ENCODE data around the gene THEM5.

The THEM5 gene

GRCh38 chr1:151816548-151817352, 36.8 kb downstream of the THEM5 start:
- no peak for DNase-seq

DNA sequence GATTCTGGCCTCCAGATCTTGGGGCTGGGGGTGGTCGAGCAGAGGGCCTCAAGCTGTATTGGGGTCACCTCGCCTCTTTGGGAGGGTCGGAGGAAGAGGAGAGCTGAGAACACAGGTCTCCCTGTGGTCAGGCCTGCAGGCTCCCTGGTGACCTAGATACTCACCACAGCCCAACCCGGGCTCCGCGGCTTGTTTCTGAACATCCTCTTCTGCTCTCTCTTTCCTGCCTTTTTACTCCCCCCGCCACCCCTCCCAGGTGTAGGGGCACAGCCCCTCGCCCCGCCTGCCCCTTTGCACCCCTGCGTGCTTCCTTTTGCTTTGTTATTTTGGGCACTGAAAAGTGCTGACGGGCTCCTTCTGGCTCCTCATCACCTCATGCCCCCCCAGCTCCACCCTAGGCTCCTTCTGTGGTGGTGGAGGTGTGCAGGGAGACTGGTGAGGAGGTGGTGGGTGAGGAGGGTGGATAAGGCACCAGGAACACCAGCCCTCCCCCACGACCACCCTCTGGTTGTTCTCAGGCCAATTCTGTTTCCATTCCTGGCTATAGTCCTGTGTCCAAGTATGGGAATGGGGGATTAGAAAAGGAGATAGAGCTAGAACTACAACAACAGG, 37.7 kb downstream of the THEM5 start:
- DNase-seq: no peak

GRCh38 chr1:151814971-151815545, 38.5 kb downstream of the THEM5 start:
- no peak for DNase-seq

DNA sequence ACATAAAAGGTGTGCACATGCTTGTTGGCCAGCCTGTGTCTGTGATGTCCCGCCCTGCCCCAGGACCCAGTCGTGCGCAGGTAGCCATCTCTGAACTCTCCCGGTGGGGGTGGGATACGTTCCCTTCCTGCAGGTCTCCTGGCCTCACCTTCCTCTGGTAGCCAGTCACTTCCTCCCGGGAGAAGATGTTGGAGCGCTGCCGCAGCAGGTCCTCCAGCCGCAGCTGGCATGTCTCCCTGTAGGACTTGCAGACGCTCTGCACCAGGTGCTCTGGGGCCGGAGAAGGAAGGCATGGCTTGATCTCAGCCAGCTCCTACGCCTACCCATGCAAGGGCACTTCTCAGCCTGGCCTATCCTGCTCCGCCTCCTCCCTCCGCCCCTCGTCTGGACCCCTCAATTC, 39.1 kb downstream of the THEM5 start:
- no peak for DNase-seq

DNA sequence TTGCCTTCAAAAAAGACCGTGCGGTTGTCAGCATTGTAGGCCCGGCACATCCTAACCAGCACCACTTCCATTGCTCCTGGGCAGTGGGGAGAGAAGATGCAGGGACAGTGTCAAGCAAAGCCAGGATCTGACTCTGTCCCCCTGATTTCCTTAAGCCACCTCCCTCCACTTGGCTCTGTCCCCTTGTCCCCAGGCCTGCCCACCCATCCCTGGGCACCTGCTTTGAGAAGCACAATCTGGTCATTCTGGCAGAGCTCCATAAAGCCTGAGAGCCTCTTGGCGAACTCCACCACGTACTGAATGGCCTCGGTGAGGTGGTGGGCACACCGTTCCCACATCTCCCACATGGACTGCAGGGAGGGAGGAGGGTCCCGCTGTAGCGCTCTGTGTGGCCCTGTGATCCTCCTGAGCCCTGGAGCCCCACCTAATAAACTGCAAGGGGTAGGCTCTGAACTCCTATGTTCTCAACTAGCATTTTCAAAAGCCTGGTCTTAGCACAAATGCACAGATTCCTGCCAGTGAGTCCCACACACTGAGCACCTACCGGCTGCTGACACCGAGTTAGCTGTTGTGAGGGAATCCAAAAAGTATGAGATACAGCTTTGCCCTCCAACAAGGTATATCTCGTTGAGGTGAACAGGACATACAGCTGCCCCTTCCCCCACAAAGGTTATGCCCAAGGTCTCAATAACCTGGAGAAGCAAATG, 40.1 kb downstream of the THEM5 start:
- no peak for DNase-seq

DNA sequence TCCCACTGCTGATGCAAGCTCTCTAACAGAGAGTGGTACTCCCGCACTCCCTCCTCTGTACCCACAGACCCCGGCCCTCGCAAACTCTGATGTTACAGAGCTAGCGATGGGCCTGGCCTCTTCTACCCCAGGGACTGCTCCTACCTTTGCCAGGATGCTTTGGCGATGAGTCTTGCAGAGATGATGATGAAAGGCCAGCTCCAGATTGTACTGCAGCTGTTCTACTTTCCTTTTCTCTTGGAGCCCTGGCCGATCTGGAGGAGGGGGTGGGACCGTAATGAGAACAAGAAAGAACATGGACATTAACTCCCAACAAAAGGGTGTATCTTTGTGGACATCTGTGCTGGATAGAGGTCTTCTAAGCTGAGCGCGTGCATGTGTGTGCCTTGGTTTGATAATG, 42.3 kb downstream of the THEM5 start:
- DNase-seq: no peak

GRCh38 chr1:151809985-151810556, 43.4 kb downstream of the THEM5 start:
- no peak for DNase-seq

GRCh38 chr1:151809290-151809984, 44.1 kb downstream of the THEM5 start:
- no peak for DNase-seq

GRCh38 chr1:151807766-151808165, 45.7 kb downstream of the THEM5 start:
- DNase-seq: no peak

DNA sequence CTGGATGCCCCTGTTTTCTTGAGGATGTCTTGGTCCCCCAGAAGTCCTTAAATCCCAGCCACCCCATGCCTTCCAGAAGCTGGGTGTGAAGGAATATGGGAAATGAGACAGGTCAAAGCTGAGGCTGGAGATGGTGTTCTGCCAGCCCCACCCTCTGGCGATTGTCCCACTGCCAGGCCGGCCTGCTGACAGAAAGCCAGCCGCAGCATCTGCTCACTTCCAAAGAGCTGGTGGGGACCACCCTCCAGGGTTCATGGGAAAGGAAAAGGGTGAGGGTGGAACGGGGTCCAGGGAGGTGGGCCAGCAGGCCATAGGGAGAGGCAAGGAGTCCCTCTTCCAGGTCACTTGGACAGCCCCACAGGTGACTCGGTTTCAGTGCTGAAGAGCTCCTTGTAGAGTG, 46.4 kb downstream of the THEM5 start:
- no peak for DNase-seq

DNA sequence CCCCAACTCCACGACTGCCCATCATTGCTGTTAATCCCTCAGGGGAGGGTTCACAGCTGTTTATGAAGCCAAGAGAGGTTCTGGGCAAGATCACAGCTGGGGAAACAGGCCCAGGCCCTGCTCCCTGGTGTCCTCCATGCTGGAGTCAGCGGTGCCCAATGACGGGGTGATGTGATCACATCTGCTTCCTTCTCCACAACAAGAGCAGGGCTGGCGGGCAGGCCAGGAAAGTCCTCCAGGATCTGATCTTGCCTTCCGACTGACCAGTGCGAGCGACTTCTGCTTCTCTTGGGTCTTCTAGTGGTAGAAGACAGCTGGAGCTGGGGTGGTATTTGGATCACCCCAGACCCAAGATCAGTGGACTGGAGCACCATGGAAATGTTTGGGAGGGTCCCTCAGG, 47.3 kb downstream of the THEM5 start:
- DNase-seq: no peak

DNA sequence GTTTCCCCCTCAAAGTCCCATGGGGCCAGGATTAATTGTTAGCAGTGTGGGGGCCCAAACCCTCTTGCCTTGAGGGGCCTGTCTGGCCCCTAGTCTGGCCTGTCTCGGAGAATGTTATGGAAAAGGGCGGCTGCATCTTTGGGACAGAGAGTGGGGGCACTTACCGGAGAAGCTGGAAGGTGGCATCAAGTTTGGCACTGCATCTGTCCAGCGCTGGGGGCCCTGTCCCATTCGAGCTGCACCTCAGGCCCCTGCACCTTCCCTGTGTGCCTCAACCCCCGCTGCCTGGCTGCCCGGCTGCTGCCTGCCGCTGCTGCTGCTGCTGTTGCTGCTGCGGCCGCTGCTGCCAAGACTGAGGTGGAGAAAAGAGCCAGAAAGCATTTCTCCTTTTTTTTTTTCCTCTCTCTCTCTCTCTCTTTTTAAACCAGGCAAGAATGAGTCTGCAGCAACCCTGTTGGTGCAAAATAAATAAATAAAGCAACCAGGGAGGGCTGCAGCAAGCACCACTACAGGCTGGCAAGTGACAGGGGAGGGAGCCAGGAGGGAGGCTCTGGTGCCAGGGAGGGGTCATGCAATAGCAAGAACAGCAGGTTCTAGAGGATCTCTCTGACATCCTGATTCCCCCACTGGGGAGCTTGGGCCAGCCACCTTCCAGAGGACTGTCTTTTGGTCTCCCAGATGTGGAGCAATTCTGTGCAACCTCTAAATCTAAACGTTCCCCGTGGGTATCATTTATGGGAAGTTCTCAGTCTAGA, 48.3 kb downstream of the THEM5 start, which contains the start of gene LINGO4:
TSS of gene LINGO4 (minus strand) at position 354 of the 755 bp plus-strand sequence. CDS start 2,715 bp downstream, outside the sequence.
- DNase-seq: no peak

GRCh38 chr1:151803915-151804314, 49.6 kb downstream of the THEM5 start:
- no peak for DNase-seq

- no peak for DNase-seq
Observed at GRCh38 chr1:151803164-151803563, 50.3 kb downstream of the THEM5 start.

DNA sequence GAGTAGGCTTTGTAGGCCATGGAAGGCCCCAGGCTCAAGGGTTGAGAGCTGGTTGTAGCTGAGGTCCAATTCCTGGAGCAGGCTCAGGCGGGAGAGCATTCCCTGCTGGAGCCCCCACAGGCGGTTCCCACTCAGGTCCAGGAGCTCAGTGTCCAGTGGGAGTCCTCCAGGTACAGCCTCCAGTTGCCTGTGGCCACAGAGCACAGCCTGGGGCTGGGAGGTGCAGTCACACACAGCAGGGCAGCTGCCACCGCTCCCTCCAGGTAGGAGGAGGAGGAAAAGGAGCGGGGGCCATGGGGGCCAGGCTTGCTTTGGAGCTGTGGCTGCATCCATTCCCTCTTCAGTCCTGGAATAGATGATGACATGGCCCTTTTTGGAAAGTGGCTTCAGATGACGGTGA, 51.1 kb downstream of the THEM5 start:
- no peak for DNase-seq

DNA sequence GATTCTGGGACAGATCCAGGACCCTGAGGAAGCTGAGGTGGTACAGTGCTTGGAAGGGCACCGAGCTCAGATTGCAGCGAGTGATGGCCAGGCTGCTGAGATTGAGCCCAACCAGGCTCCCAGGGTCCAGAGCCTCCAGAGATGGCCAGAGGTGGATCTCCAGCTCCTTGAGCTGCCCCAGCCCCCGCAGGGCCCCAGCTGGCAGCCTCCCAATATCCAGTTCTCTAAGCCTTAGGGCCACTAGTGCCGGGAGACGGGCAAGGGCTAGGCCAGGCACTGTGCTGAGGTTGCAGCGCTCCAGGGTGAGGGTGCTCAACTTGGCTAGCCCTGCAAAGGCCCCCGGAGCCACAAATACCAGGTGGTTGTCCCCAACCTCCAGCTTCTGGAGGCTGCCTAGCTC, 51.7 kb downstream of the THEM5 start:
- no peak for DNase-seq

GRCh38 chr1:151801310-151801820, 52.1 kb downstream of the THEM5 start:
- no peak for DNase-seq

DNA sequence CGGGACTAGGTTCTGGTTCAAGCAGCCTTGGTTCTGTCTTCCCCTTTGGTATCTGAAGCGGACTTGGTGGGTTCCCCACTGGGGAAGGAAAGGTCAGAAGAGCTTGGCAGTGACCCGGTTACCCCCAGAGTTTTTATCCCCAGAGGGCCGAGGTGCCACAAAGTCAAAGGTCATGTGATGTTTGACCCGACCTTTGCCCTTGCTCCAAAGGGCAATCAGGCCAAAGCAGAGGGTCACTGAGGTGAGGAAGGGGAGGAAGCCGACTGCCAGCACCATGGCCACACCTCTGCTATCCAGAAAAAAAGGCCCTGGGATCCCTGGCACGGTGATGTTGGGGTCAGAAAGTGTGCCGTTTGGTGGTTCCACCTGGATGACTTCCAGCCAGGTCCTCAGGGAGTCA, 52.7 kb downstream of the THEM5 start:
- DNase-seq: no peak

- no peak for DNase-seq
Observed at GRCh38 chr1:151799179-151800022, 54.1 kb downstream of the THEM5 start.

DNA sequence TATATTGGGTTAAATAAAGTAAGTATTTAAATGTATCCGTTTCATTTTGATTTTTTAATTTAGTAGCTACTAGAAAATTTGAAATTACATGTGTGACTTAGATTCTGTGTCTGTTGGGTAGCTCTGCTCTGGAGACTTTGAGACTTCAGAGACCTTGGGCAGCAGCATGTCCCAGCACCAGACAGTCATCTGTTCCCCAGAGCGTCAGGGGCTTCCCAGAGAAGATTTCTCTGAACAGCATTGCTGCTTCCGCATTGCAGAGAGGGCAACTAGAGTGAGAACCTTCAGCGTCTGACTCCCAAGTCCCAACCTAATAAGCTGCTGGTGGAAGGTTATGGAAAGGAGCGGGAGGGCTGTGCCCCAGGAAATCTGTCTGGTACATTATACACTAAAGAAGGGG, 54.9 kb downstream of the THEM5 start:
- no peak for DNase-seq
